Measurements from ENCODE around the gene CNOT8.

Gene CNOT8

DNA sequence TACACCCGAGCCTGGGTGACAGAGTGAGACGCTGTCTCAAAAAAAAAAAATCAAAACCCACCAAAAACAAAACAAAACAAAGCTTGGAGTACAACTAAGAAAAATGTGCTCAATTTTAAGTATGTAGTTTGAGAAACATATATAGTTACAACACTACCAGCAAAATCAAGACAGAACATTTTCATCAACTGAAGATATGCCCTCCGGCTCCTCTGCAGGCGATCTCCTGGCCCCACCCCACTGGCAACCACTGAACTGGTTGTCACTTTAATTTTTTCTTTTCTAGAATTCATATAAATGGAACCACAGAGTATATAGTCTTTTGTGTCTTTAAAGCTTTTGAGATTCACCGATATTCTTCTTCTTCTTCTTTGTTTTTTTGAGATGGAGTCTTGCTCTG is 35.0 kb downstream of the CNOT8 start:
- no peak overlapping the region for H3K4me2 ChIP-seq (ENCODE audit: low read length)
- H3K4me3 ChIP-seq (ENCODE audit: low read length) = no peak overlapping the region
- no peaks in the 10 kb centered on the region for H3K9me2 ChIP-seq (replicated peaks; ENCODE audit: control insufficient read depth, low read length)
- no peaks in the 10 kb centered on the region for H4K20me1 ChIP-seq (ENCODE audit: control insufficient read depth, insufficient read depth, low read depth, low read length)
- no peaks in the 10 kb centered on the region for H3K27me3 ChIP-seq (ENCODE audit: control insufficient read depth, low read length)
- H3K36me3 ChIP-seq (ENCODE audit: control insufficient read depth, low read length) = peaks cover 84% of the 10 kb centered on the region
- H3F3A ChIP-seq (ENCODE audit: control insufficient read depth, insufficient read depth) = no peaks in the 10 kb centered on the region
- no peaks in the 10 kb centered on the region for H3K79me2 ChIP-seq (ENCODE audit: control insufficient read depth, low read length)
- H3K27ac ChIP-seq (ENCODE audit: low read depth, low read length) = no peak overlapping the region
- H3K4me1 ChIP-seq (ENCODE audit: control insufficient read depth, low read length) = no peaks in the 10 kb centered on the region
- no peaks in the 10 kb centered on the region for H3K9me3 ChIP-seq (ENCODE audit: control insufficient read depth, insufficient read depth, low read length)
- TF ChIP-seq CTCF (IDR thresholded peaks at IDR 0.05; ENCODE audit: low read depth, low read length, poor library complexity, severe bottlenecking) (no peak), EZH2phosphoT487 (IDR thresholded peaks at IDR 0.05; ENCODE audit: borderline replicate concordance, low read length) (no peak)

DNA sequence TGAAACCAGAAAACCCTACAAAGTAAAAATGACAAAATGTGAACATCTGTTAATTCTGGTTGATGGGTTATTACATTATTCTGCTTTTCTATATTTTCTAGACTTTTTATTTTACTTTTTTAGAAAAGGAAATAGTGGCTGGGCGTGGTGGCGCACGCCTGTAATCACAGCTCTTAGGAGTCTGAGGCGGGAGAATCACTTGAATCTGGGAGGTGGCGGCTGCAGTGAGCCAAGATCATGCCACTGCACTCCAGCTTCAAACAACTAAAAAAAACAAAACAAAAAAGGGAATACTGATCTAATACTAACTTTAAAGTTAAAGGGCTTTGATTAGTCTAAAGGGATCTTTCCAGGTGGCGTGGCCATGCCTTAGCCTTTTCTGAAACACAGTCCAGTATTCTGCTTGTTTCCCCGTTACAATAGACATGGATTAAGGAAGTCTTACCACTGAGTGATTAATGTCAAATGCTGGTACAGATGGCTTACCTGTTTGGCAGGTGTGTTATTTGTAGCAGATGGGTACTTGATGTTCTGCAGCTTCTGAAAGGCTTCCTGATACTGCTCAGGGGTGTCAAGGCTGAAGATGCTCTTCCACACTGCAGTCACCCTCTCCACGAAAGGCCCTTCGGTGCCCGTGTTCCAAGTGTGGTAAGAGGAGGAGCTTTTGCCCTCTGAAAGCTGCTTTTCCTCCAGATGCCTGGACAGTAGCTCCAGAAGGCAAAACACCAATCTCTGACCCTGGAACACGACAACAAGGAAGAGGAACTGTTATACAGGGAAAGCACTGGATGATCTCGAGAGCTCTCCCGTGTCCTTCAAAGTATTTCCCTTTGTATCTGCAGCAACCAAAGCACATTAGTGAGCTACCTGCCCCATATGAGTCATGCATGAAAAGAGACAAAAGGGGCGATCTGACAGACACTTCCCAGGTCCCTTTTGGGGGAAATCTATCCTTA is 37.5 kb downstream of the CNOT8 start:
- Histone ChIP-seq H3K4me2 (ENCODE audit: low read length) (no peak overlapping the region), H3K9me2 (replicated peaks; ENCODE audit: control insufficient read depth, low read length) (no peaks in the 10 kb centered on the region), H3K4me1 (ENCODE audit: control insufficient read depth, low read length) (no peaks in the 10 kb centered on the region), H3K36me3 (ENCODE audit: control insufficient read depth, low read length) (peaks cover 86% of the 10 kb centered on the region), H3K27ac (ENCODE audit: low read depth, low read length) (no peak overlapping the region), H3F3A (ENCODE audit: control insufficient read depth, insufficient read depth) (no peaks in the 10 kb centered on the region), H3K4me3 (ENCODE audit: low read length) (no peak overlapping the region), H3K27me3 (ENCODE audit: control insufficient read depth, low read length) (no peaks in the 10 kb centered on the region), H3K79me2 (ENCODE audit: control insufficient read depth, low read length) (no peaks in the 10 kb centered on the region), H3K9me3 (ENCODE audit: control insufficient read depth, insufficient read depth, low read length) (no peaks in the 10 kb centered on the region), H4K20me1 (ENCODE audit: control insufficient read depth, insufficient read depth, low read depth, low read length) (no peaks in the 10 kb centered on the region)
- no peak for TF ChIP-seq EZH2phosphoT487 (IDR thresholded peaks at IDR 0.05; ENCODE audit: borderline replicate concordance, low read length)
- no peak for TF ChIP-seq CTCF (IDR thresholded peaks at IDR 0.05; ENCODE audit: low read depth, low read length, poor library complexity, severe bottlenecking)

DNA sequence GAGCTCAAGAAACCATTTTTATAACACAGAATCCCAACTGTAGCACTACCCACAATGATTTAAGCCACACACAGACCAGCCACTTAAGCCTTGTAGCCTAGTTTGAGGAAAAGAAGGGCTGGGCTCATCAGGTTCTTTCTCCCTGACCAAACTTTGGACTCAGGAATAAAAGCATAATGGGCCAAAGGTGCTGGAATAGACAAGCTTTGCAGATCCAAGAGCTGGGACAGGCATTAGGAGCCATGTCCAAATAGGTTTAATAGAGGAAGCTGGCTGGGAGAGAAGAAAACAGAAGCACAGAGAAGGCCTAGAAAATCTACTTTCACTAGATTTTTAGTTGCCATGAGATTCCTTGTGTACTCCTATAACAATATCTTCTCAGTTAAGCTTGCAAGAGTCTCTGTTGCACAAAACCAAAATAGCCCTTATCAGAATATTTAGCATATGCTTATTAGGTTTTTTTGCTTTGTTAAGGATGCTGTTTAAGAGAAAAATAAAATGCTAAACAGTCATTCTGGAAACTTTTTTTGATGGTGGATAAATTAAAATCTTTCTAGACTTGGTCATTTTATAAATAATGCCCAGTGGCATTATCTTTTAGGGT is 38.2 kb downstream of the CNOT8 start:
- Histone ChIP-seq H3K9me2 (replicated peaks; ENCODE audit: control insufficient read depth, low read length) (no peaks in the 10 kb centered on the region), H3K4me1 (ENCODE audit: control insufficient read depth, low read length) (no peaks in the 10 kb centered on the region), H3K79me2 (ENCODE audit: control insufficient read depth, low read length) (no peaks in the 10 kb centered on the region), H3K27ac (ENCODE audit: low read depth, low read length) (no peak overlapping the region), H3K9me3 (ENCODE audit: control insufficient read depth, insufficient read depth, low read length) (no peaks in the 10 kb centered on the region), H3K27me3 (ENCODE audit: control insufficient read depth, low read length) (no peaks in the 10 kb centered on the region), H3K4me2 (ENCODE audit: low read length) (no peak overlapping the region), H3F3A (ENCODE audit: control insufficient read depth, insufficient read depth) (no peaks in the 10 kb centered on the region), H4K20me1 (ENCODE audit: control insufficient read depth, insufficient read depth, low read depth, low read length) (no peaks in the 10 kb centered on the region), H3K4me3 (ENCODE audit: low read length) (no peak overlapping the region), H3K36me3 (ENCODE audit: control insufficient read depth, low read length) (peaks cover 87% of the 10 kb centered on the region)
- TF ChIP-seq CTCF (IDR thresholded peaks at IDR 0.05; ENCODE audit: low read depth, low read length, poor library complexity, severe bottlenecking) = no peak
- no peak for TF ChIP-seq EZH2phosphoT487 (IDR thresholded peaks at IDR 0.05; ENCODE audit: borderline replicate concordance, low read length)
